Psoas muscle (tissue), 8 donors: ENCODE results near the gene RNASEL. TPM values are rescaled to one million over a fixed set of nuclear protein-coding genes. Genes with fewer than 3 reads are reported as not detected.

ENCODE experiments used
- ATAC-seq, 4 donors: fragments of 200-7000 bp; cut with Tn5 transposase; one replicate each; pipeline ENCODE4 v1.9.1; 2020; ENCODE audit warnings: moderate library complexity in 3 of 4, mild to moderate bottlenecking in 2 of 4
- DNase-seq, 2 donors: peaks; one replicate each; pipeline ENCODE4 v3.0.0-alpha.2; 2020
- H3K27ac ChIP-seq: fragments of 200-600 bp; one replicate; pipeline ENCODE4 v1.8.0; 2022
- H3K27me3 ChIP-seq, 3 donors: fragments of 200-600 bp in 1 of 3; one replicate each; pipeline versions ENCODE4 v1.6.1 to v1.8.0; 2013 to 2022; ENCODE audit warnings: low read length in 2 of 3, mild to moderate bottlenecking in 2 of 3, moderate library complexity in 1 of 3; ENCODE audit not compliant: insufficient read depth in 3 of 3
- H3K36me3 ChIP-seq, 2 donors: fragments of 200-600 bp in 1 of 2; one replicate each; pipeline versions ENCODE4 v1.6.1 to v1.8.0; 2013 to 2022; ENCODE audit warnings: low read depth in 1 of 2, mild to moderate bottlenecking in 1 of 2, moderate library complexity in 1 of 2; ENCODE audit not compliant: insufficient read depth in 1 of 2
- H3K4me1 ChIP-seq: fragments of 200-600 bp; one replicate; pipeline ENCODE4 v1.8.0; 2022
- H3K4me3 ChIP-seq: fragments of 200-600 bp; one replicate; pipeline ENCODE4 v1.8.0; 2022; ENCODE audit warnings: mild to moderate bottlenecking
- H3K9me3 ChIP-seq: fragments of 200-600 bp; one replicate; pipeline ENCODE4 v1.8.0; 2022
- WGBS, 3 donors: extraction: QIAGEN DNeasy Blood & Tissue Kit; methylation state at CpG; one replicate each; pipeline versions ENCODE4 v1.1.6 to v1.1.7; 2013; 5-methylcytosine and 5-hydroxymethylcytosine counted together
- intact Hi-C, 2 donors: fragments of 100-400 bp; cut with DNase I; formaldehyde crosslinking; loops; one replicate each; pipeline versions ENCODE4 v1.11.0 to v1.14.2; 2022
- polyA plus RNA-seq, 3 donors: library from polyadenylated mRNA; stranded (reverse); fragments of 200-250 nt; gene quantifications; one replicate each; pipeline ENCODE4 v1.2.3, GENCODE V29; 2013
- total RNA-seq, 4 donors: library from RNA; stranded (reverse); fragmentation: NEBNext Ultra II Directional in 2 of 4; extraction: Animal tissue kit (Norgen Biotek cat#: 25700) in 2 of 4; gene quantifications; one replicate each; pipeline versions ENCODE4 v1.2.1 to v1.2.4, GENCODE V29; 2021 to 2023
- TF ChIP-seq, protein P1 (sequence below): fragments of 200-600 bp; IDR thresholded peaks from one replicate; pipeline ENCODE4 v1.8.0; 2022; ENCODE audit warnings: antibody characterized with exemption
- donor health status: healthy with polysubstance abuse.
- donor health status: DM: no; HTN: no; CAD: no; lungs with moderate emphysema.
- donor health status: Bipolar disorder and iron deficiency.
- donor health status: healthy.
- donor health status: DM: yes; HTN: yes; CAD: no.
- donor health status: DM: no; HTN: no; CAD: no.
- donor health status: DM: no; HTN: no; CAD: no.
- donor health status: DM: yes; HTN: yes; CAD: no.

The RNASEL gene
- total and polyA plus RNA-seq, 7 donors, result 0.61 to 4.4 (median 2.0) TPM

- H3K9me3 ChIP-seq, result no peaks in the 10 kb centered on the region
- TF ChIP-seq, protein P1, sequence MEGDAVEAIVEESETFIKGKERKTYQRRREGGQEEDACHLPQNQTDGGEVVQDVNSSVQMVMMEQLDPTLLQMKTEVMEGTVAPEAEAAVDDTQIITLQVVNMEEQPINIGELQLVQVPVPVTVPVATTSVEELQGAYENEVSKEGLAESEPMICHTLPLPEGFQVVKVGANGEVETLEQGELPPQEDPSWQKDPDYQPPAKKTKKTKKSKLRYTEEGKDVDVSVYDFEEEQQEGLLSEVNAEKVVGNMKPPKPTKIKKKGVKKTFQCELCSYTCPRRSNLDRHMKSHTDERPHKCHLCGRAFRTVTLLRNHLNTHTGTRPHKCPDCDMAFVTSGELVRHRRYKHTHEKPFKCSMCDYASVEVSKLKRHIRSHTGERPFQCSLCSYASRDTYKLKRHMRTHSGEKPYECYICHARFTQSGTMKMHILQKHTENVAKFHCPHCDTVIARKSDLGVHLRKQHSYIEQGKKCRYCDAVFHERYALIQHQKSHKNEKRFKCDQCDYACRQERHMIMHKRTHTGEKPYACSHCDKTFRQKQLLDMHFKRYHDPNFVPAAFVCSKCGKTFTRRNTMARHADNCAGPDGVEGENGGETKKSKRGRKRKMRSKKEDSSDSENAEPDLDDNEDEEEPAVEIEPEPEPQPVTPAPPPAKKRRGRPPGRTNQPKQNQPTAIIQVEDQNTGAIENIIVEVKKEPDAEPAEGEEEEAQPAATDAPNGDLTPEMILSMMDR, result no peak
- intact Hi-C loops, result no loop called here
- WGBS, 3 donors, result 93 to 97% (median 95%) methylated on average over 5 of the region's 5 CpGs
- DNase-seq, result no peak
- ATAC-seq, result no peak
- no peak overlapping the region for H3K27ac ChIP-seq
- no peaks in the 10 kb centered on the region for H3K27me3 ChIP-seq
- H3K4me3 ChIP-seq, result no peak overlapping the region
- H3K36me3 ChIP-seq, result peaks cover 0 to 2% of the 10 kb centered on the region in 2 donors
- H3K4me1 ChIP-seq, result no peaks in the 10 kb centered on the region
These were observed 21.4 kb downstream of the RNASEL start for GRCh38 chr1:182567629-182568028.

DNA sequence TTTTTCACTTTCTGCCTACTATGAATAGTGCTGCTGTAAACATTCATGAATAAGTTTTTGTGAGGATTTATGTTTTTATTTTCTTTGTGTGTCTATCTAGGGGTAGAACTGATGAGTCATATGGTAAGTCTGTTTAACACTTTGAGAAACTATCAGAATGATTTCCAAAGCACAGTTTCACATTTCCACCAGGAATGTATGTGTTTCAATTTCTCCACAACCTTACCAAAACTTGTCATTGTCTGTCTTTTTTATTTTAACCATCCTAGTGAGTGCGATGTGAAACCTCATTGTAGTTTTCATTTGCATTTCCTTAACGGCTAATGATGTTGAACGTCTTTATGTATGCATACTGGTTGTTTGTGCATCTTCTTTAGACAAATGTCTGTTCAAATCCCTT, 23.5 kb downstream of the RNASEL start:
- H3K27me3 ChIP-seq, result no peaks in the 10 kb centered on the region
- WGBS, 3 donors, result 72 to 94% (median 87%) methylated on average over 3 of the region's 3 CpGs
- no peak for ATAC-seq
- H3K4me1 ChIP-seq, result no peaks in the 10 kb centered on the region
- H3K9me3 ChIP-seq, result no peaks in the 10 kb centered on the region
- no peak overlapping the region for H3K4me3 ChIP-seq
- H3K27ac ChIP-seq, result no peak overlapping the region
- DNase-seq, result no peak
- TF ChIP-seq, protein P1, result no peak
- intact Hi-C loops, result no loop called here
- H3K36me3 ChIP-seq, result no peaks in the 10 kb centered on the region

DNA sequence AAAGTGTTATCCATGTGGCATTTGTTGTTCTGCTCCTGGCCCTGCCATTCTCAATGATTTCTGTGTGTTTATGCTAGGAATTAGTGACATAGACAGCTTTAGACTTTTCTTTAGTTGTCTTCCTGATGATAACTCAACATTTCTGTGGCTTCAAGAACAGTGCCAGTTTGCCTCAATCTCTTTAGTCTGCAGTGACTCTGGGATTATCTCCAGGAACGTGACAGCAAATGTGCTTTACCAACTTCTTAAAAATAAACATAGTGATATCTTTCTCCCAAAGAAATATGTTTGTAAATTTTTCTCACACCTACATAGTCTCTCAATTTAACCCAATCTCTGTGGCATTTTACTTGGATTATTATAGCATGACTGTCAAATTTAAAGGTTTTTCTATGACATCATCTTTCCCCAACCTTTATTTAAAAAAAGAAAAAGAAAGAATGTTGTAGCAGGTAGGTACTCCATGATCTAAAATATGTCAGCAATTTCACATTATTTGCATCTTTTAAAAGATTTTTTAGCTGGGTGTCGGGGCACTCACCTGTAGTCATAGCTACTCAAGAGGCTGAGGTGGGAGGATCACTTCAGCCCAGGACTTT, 24.6 kb downstream of the RNASEL start:
- ATAC-seq, result no peak
- no peak for DNase-seq
- Histone ChIP-seq H3K27me3 (no peaks in the 10 kb centered on the region), H3K36me3 (no peaks in the 10 kb centered on the region), H3K4me3 (no peak overlapping the region), H3K4me1 (no peaks in the 10 kb centered on the region), H3K9me3 (no peaks in the 10 kb centered on the region), H3K27ac (no peak overlapping the region)
- intact Hi-C loops, result no loop called here
- TF ChIP-seq, protein P1, result no peak
- 69 to 80% (median 77%) methylated on average over 2 of the region's 2 CpGs for WGBS, 3 donors

GRCh38 chr1:182563095-182563494, 26.0 kb downstream of the RNASEL start:
- TF ChIP-seq, protein P1, result no peak
- intact Hi-C loops, result no loop called here
- Histone ChIP-seq H3K4me1 (no peaks in the 10 kb centered on the region), H3K27ac (no peak overlapping the region), H3K4me3 (no peak overlapping the region), H3K9me3 (no peaks in the 10 kb centered on the region), H3K27me3 (no peaks in the 10 kb centered on the region), H3K36me3 (no peaks in the 10 kb centered on the region)
- DNase-seq (no peak), ATAC-seq (no peak)
- 90 to 95% (median 94%) methylated on average over 4 of the region's 4 CpGs for WGBS, 3 donors

- Histone ChIP-seq H3K27ac (no peak overlapping the region), H3K4me3 (no peak overlapping the region), H3K4me1 (no peaks in the 10 kb centered on the region), H3K36me3 (no peaks in the 10 kb centered on the region), H3K27me3 (no peaks in the 10 kb centered on the region), H3K9me3 (no peaks in the 10 kb centered on the region)
- whole genome bisulfite sequencing, 3 donors, result 71 to 80% (median 76%) methylated on average over 4 of the region's 4 CpGs
- DNase-seq (no peak), ATAC-seq (no peak)
- TF ChIP-seq, protein P1, result no peak
- intact Hi-C loops, result no loop called here
These were observed 27.6 kb downstream of the RNASEL start for GRCh38 chr1:182561456-182561855.
